HG02678 (cell line): ENCODE results near the gene PTGDS.

ENCODE experiments used
- ATAC-seq: cut with Tn5 transposase; IDR thresholded peaks from one replicate; pipeline ENCODE4 v1.9.1; 2021; ENCODE audit warnings: mild to moderate bottlenecking, moderate library complexity; ENCODE audit not compliant: unreplicated experiment

PTGDS gene

GRCh38 chr9:137007108-137007815 lies 30.0 kb downstream of the PTGDS start:
- no peak for ATAC-seq

GRCh38 chr9:137007816-137008270 lies 30.5 kb downstream of the PTGDS start:
- ATAC-seq, result no peak

- no peak for ATAC-seq
These were observed 31.0 kb downstream of the PTGDS start for GRCh38 chr9:137008312-137008711.

GRCh38 chr9:137009217-137009616 lies 31.9 kb downstream of the PTGDS start:
- ATAC-seq, result no peak

- no peak for ATAC-seq
These were observed 32.8 kb downstream of the PTGDS start for GRCh38 chr9:137009938-137010732.

- ATAC-seq, result no peak
These were observed 33.9 kb downstream of the PTGDS start for GRCh38 chr9:137011156-137011555.

DNA sequence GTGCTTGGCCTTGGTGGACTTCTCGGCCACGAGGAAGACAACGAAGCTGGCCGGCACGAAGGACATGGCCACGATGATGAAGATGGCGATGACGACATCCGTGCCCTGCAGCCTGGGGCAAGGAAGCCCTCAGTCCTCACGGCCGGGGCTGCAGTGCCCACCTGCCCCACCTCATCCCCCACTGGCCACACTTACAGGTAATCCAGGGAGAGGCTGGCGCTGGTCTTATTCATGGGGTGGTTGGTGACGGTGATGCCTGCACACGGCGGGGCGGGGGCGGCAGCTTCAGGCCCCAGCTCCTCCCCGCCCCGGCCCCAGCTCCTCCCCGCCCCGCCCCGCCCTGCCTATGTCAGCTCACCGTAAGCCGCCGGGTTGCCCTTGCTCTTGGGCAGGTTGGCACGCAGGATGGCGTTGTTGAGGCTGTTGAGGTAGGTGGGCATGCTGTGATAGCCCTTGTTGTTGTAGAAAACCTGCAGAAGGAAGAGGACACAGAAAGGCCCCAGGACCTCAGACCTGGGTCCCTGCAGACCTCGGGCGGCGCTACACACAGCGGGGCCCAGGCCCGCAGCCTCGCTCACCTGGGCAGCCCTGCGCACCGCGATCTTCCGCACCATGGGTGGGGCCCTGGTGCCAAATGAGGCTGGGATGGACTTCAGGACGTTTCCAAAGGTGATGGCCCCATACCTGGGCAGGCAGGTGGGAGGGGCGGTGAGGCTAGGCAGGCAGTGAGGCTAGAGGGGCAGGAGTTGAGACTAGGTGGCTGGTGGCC lies 34.8 kb downstream of the PTGDS start:
- no peak for ATAC-seq

DNA sequence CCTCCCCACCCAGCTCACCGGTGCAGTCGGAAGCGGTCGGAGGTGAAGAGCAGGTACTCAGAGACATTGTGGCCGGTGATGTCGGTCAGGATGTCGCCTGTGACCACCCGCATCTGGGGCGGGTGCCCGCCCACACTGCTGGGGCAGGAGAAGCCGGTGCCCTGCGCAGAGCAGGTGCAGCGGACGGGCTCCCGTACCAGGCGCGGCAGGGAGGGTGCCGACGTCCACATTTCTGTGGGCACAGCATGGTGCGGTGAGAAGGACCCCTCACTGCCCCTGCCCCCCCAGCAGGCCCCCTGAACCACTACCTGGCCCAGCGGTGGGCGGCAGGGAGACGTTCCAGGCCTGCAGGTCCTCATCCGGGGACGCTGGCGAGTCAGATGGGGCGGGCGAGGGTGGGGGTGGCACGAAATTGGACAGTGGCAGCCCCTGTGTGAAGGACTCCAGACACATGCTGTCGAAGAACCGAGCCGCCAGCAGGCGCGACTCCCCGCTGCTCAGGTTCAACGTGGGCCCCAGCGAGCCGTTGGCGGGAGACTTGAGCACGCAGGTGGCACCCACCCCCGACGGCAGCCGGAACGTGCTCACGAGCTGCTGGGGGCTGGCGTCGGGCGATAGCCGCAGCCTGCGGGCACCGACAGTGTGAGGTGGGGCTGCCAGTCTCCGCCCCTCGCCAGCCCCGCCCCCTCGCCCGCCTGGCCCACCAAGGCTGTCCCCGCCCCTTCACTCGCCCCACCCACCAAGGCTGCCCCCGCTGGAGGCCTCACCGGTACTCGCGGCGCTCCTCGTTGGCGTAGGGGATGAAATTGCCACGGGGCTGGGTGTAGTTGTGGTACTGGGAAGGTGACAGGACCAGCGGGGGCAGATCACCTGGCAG lies 35.6 kb downstream of the PTGDS start:
- ATAC-seq, result no peak

DNA sequence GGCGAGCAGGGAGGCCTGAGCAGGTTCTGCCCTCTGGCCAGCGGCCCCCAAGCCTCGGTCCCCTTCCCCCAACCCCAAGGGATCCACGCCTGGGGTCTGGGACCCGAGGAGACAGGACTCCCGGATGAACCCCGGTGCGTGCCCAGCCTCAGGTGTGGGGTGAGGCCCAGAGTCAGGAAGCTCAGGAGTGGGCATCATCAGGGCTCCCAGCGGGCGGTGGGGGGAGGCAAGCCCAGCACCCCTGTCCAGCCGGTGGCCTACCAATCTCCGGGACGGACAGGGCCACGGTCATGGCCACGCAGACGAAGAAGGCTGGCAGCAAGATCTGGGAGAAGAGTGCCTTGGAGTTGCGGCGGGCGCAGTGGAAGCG lies 36.3 kb downstream of the PTGDS start:
- ATAC-seq, result no peak

DNA sequence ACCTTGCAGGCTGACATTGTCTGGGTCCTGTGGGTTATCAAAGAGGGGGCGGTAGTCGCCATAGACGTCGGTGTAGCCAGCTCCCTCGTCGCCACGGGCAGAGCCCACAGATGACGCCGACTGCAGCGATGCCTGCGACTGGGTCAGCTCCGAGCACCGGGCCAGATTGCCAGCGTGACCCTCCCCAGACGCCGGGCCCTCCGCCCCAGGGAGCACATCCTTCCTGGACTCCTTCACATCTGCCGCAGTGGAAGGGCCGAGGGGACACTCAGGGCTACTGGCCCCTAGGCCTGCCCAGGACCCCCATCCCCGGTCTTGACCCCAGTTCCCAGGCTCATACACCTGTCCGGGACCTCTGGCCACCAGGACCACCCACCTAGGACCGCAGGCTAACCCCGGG lies 36.9 kb downstream of the PTGDS start:
- no peak for ATAC-seq

- ATAC-seq, result no peak
These were observed 37.7 kb downstream of the PTGDS start for GRCh38 chr9:137014776-137015539.

GRCh38 chr9:137015540-137015930 lies 38.2 kb downstream of the PTGDS start:
- no peak for ATAC-seq

DNA sequence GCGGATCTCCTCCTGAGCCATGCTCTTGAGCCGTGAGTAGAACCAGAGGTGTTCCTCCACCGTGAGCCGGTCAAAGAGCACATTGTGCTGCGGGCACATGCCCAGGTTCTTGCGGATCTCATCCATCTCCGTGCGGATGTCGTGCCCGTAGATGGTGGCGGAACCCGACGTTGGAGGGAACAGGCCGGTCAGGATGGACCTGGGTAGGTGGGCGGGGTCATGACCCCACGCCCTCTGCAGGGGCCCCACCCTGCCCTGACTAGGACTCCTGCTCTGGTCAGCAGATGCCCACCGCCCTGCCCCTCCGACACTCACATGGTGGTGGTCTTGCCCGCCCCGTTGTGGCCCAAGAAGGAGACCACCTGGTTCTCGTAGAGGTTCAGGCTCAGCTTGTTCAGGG lies 38.7 kb downstream of the PTGDS start:
- ATAC-seq, result no peak

- ATAC-seq, result no peak
These were observed 39.1 kb downstream of the PTGDS start for GRCh38 chr9:137016436-137016835.

GRCh38 chr9:137017071-137017470 lies 39.8 kb downstream of the PTGDS start:
- ATAC-seq, result no peak

DNA sequence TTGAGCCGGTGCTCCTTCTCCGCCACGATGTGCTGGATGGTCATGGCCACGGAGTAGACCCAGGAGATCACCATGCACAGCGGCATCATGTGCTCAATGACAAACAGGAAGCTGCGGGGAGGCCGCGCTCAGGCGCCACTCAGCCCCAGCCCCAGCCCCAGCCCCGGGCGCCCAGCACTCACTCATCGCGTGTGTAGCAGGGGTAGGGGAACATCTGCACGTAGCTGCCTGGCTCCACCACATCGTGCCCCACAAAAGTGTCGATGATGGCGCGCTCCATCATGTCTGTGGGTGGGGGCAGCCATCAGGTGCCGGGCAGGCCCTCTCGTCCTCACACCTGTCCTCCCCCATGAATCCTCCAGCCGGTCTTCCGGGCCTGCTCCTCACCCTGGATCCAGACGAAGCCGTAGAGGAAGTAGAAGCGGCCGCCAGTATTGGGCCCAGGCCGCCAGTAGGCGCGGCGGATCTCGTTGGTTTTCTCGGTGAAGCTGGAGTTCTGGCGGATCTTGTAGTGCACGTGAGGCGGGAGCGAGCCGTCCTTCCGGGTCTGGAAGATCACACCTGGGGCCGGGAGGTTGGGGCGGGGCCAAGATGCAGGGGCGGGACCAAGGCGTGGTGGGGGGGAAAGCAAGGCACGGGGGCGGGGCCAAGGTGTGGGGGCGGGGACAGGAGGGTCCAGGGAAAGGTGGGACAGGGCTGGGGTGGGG lies 40.6 kb downstream of the PTGDS start:
- ATAC-seq, result no peak

- ATAC-seq, result no peak
These were observed 41.7 kb downstream of the PTGDS start for GRCh38 chr9:137018761-137019559.

DNA sequence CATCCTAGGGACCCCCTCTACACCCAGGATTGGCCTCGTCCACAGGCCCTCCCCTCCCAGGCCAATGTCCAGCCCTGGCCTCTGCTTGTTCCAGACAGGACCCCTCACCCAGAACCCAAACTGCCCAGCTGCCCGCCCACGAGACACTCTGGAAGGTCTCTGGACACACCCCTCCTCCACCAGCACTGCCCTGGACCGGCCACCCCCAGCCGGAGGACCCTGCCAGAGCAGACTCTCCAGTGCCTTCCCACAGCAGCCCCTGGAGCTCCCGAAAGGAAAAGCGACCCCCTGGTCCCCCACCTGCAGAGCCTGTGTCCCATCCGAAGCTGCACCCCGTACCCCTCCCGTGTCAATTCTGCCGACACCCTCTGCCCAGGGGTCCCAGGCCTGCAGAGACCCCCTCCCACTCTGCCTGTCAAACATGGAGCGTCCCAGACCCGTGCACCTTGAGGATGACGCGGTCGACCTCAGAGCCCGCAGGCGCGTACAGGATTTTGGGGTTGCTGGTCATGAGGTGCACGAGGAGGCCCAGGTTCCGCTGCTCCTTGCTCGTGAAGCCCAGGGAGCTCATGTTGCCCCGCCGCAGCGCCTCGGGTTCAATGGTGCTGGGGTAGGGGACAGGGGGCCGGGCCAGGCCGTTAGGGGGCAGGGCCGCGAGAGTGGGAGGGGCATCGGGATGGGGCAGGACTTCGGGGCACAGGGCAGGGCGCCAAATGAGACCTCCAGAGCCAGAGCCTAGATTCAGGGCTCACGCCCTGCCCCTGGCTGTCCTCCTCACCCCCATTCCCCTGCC lies 42.8 kb downstream of the PTGDS start:
- no peak for ATAC-seq
